ENCODE results near the gene KRTAP4-9. TPM values are rescaled to one million over a fixed set of nuclear protein-coding genes. Genes with fewer than 3 reads are reported as not detected.
"Not testable (repeated sequence)": the region's sequence is repeated elsewhere in the genome, so short reads cannot be mapped to it uniquely, and the experiment has no call there.

Gene KRTAP4-9
- polyA plus RNA-seq: not detected

DNA sequence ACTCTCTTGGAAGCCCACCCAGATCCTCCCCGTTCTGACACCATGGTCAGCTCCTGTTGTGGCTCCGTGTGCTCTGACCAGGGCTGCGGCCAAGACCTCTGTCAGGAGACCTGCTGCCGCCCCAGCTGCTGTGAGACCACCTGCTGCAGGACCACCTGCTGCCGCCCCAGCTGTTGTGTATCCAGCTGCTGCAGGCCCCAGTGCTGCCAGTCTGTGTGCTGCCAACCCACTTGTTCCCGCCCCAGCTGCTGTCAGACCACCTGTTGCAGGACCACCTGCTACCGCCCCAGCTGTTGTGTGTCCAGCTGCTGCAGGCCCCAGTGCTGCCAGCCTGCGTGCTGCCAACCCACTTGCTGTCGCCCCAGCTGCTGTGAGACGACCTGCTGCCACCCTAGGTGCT is at the start of gene KRTAP4-9:
Gene KRTAP4-9 (plus strand): TSS at position 43 of the 400 bp plus-strand sequence. CDS start 0 bp downstream, at position 43.
- not testable (repeated sequence) for H3K4me3 ChIP-seq (ENCODE audit: low read depth in 1 of 2, low read length in 2 of 2); H3K27ac ChIP-seq (ENCODE audit: low read depth in 2 of 2, low read length in 1 of 2); H3K4me1 ChIP-seq (ENCODE audit: control insufficient read depth in 2 of 2, insufficient read depth in 2 of 2, low read length in 1 of 2); H3K27me3 ChIP-seq (ENCODE audit: control insufficient read depth in 1 of 2, insufficient read depth in 2 of 2, low read length in 2 of 2); H3K9me3 ChIP-seq (ENCODE audit: control insufficient read depth in 2 of 2, insufficient read depth in 1 of 2, low read depth in 1 of 2, low read length in 1 of 2); H3K36me3 ChIP-seq (ENCODE audit: control insufficient read depth in 2 of 2, insufficient read depth in 2 of 2, low read length in 1 of 2)
- 76 to 78% methylated on average over 9 to 10 of the region's 10 CpGs for WGBS, 2 donors

GRCh38 chr17:41057547-41057946 is 47.6 kb upstream of the KRTAP4-9 start:
- no peaks in the 10 kb centered on the region for H3K9me3 ChIP-seq (ENCODE audit: control insufficient read depth in 2 of 2, insufficient read depth in 1 of 2, low read depth in 1 of 2, low read length in 1 of 2)
- H3K27me3 ChIP-seq (ENCODE audit: control insufficient read depth in 1 of 2, insufficient read depth in 2 of 2, low read length in 2 of 2): no peaks in the 10 kb centered on the region
- no peaks in the 10 kb centered on the region for H3K4me1 ChIP-seq (ENCODE audit: control insufficient read depth in 2 of 2, insufficient read depth in 2 of 2, low read length in 1 of 2)
- WGBS, 2 donors: 97% methylated on average over 1 of the region's 1 CpG
- no peak overlapping the region for H3K27ac ChIP-seq (ENCODE audit: low read depth in 2 of 2, low read length in 1 of 2)
- H3K36me3 ChIP-seq (ENCODE audit: control insufficient read depth in 2 of 2, insufficient read depth in 2 of 2, low read length in 1 of 2): no peaks in the 10 kb centered on the region
- no peak overlapping the region for H3K4me3 ChIP-seq (ENCODE audit: low read depth in 1 of 2, low read length in 2 of 2)

GRCh38 chr17:41058741-41059140 is 46.4 kb upstream of the KRTAP4-9 start:
- Histone ChIP-seq H3K4me1 (ENCODE audit: control insufficient read depth in 2 of 2, insufficient read depth in 2 of 2, low read length in 1 of 2) (no peaks in the 10 kb centered on the region), H3K27me3 (ENCODE audit: control insufficient read depth in 1 of 2, insufficient read depth in 2 of 2, low read length in 2 of 2) (no peaks in the 10 kb centered on the region), H3K36me3 (ENCODE audit: control insufficient read depth in 2 of 2, insufficient read depth in 2 of 2, low read length in 1 of 2) (no peaks in the 10 kb centered on the region), H3K27ac (ENCODE audit: low read depth in 2 of 2, low read length in 1 of 2) (no peak overlapping the region), H3K9me3 (ENCODE audit: control insufficient read depth in 2 of 2, insufficient read depth in 1 of 2, low read depth in 1 of 2, low read length in 1 of 2) (no peaks in the 10 kb centered on the region), H3K4me3 (ENCODE audit: low read depth in 1 of 2, low read length in 2 of 2) (no peak overlapping the region)
- 87 to 93% methylated on average over 5 of the region's 5 CpGs for WGBS, 2 donors

- not testable (repeated sequence) for H3K9me3 ChIP-seq (ENCODE audit: control insufficient read depth in 2 of 2, insufficient read depth in 1 of 2, low read depth in 1 of 2, low read length in 1 of 2); H3K4me1 ChIP-seq (ENCODE audit: control insufficient read depth in 2 of 2, insufficient read depth in 2 of 2, low read length in 1 of 2); H3K4me3 ChIP-seq (ENCODE audit: low read depth in 1 of 2, low read length in 2 of 2); H3K36me3 ChIP-seq (ENCODE audit: control insufficient read depth in 2 of 2, insufficient read depth in 2 of 2, low read length in 1 of 2); H3K27ac ChIP-seq (ENCODE audit: low read depth in 2 of 2, low read length in 1 of 2); H3K27me3 ChIP-seq (ENCODE audit: control insufficient read depth in 1 of 2, insufficient read depth in 2 of 2, low read length in 2 of 2)
- 47 to 50% methylated on average over 11 to 13 of the region's 31 CpGs for WGBS, 2 donors
These were observed 45.7 kb upstream of the KRTAP4-9 start for GRCh38 chr17:41059276-41060051.

- Histone ChIP-seq H3K27me3 (ENCODE audit: control insufficient read depth in 1 of 2, insufficient read depth in 2 of 2, low read length in 2 of 2) (no peaks in the 10 kb centered on the region), H3K9me3 (ENCODE audit: control insufficient read depth in 2 of 2, insufficient read depth in 1 of 2, low read depth in 1 of 2, low read length in 1 of 2) (no peaks in the 10 kb centered on the region), H3K4me1 (ENCODE audit: control insufficient read depth in 2 of 2, insufficient read depth in 2 of 2, low read length in 1 of 2) (no peaks in the 10 kb centered on the region), H3K36me3 (ENCODE audit: control insufficient read depth in 2 of 2, insufficient read depth in 2 of 2, low read length in 1 of 2) (no peaks in the 10 kb centered on the region), H3K4me3 (ENCODE audit: low read depth in 1 of 2, low read length in 2 of 2) (no peak within 1 kb of the TSS), H3K27ac (ENCODE audit: low read depth in 2 of 2, low read length in 1 of 2) (no peak within 1 kb of the TSS)
- 62 to 76% methylated on average over 6 of the region's 6 CpGs for WGBS, 2 donors
These were observed 45.1 kb upstream of the KRTAP4-9 start, which contains the start of gene KRTAP2-3 for GRCh38 chr17:41060052-41060604. Gene KRTAP2-3 (minus strand): TSS chr17:41060114. CDS start chr17:41060050, 64 bp downstream.

GRCh38 chr17:41061964-41062363 is 43.2 kb upstream of the KRTAP4-9 start:
- Histone ChIP-seq H3K4me3 (ENCODE audit: low read depth in 1 of 2, low read length in 2 of 2) (no peak overlapping the region), H3K36me3 (ENCODE audit: control insufficient read depth in 2 of 2, insufficient read depth in 2 of 2, low read length in 1 of 2) (no peaks in the 10 kb centered on the region), H3K27ac (ENCODE audit: low read depth in 2 of 2, low read length in 1 of 2) (no peak overlapping the region), H3K4me1 (ENCODE audit: control insufficient read depth in 2 of 2, insufficient read depth in 2 of 2, low read length in 1 of 2) (no peaks in the 10 kb centered on the region), H3K27me3 (ENCODE audit: control insufficient read depth in 1 of 2, insufficient read depth in 2 of 2, low read length in 2 of 2) (no peaks in the 10 kb centered on the region), H3K9me3 (ENCODE audit: control insufficient read depth in 2 of 2, insufficient read depth in 1 of 2, low read depth in 1 of 2, low read length in 1 of 2) (no peaks in the 10 kb centered on the region)
- 63 to 70% methylated on average over 1 of the region's 1 CpG for WGBS, 2 donors

DNA sequence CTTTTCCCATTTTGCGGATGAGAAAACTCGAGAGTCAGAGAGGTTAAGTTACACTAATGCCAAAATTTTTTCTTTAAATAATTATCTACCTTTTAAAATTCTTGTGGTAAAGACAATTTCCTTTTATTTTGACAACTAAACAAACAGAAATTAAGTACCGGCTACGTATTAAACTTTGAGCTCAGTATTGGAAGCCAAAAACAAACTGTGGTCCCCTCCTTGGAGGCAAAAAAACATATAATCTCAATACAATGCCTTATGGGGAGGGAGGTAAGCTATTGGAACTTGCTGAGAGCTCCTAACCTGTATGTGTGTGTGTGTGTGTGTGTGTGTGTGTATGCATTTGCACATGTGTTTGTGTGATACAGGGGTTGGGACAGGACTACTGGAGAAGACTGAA is 41.7 kb upstream of the KRTAP4-9 start:
- WGBS, 2 donors: 75 to 76% methylated on average over 4 of the region's 4 CpGs
- Histone ChIP-seq H3K4me3 (ENCODE audit: low read depth in 1 of 2, low read length in 2 of 2) (no peak overlapping the region), H3K27me3 (ENCODE audit: control insufficient read depth in 1 of 2, insufficient read depth in 2 of 2, low read length in 2 of 2) (no peaks in the 10 kb centered on the region), H3K27ac (ENCODE audit: low read depth in 2 of 2, low read length in 1 of 2) (no peak overlapping the region), H3K9me3 (ENCODE audit: control insufficient read depth in 2 of 2, insufficient read depth in 1 of 2, low read depth in 1 of 2, low read length in 1 of 2) (no peaks in the 10 kb centered on the region), H3K4me1 (ENCODE audit: control insufficient read depth in 2 of 2, insufficient read depth in 2 of 2, low read length in 1 of 2) (no peaks in the 10 kb centered on the region), H3K36me3 (ENCODE audit: control insufficient read depth in 2 of 2, insufficient read depth in 2 of 2, low read length in 1 of 2) (no peaks in the 10 kb centered on the region)

DNA sequence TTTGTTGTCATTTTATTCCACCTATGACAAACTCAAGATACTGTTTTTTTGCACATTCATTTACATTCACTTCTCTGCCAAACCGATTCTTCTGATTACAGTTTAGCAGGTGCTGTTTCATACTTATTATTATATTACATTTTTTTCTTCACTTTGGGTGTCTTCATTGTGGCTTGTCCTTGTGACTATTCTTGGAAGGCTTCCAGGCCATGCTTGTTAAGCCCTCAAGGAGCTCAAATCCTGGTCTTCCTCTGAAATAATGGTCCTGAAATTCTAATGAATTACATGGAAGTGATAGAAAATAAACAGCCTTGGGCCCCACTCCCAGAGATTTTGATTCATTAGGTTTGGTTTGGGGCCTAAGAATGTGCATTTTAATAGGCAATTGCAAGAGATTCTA is 40.9 kb upstream of the KRTAP4-9 start:
- H3K4me3 ChIP-seq (ENCODE audit: low read depth in 1 of 2, low read length in 2 of 2): no peak overlapping the region
- H3K27ac ChIP-seq (ENCODE audit: low read depth in 2 of 2, low read length in 1 of 2): no peak overlapping the region
- no peaks in the 10 kb centered on the region for H3K36me3 ChIP-seq (ENCODE audit: control insufficient read depth in 2 of 2, insufficient read depth in 2 of 2, low read length in 1 of 2)
- WGBS, 2 donors: 76 to 88% methylated on average over 1 of the region's 1 CpG
- no peaks in the 10 kb centered on the region for H3K9me3 ChIP-seq (ENCODE audit: control insufficient read depth in 2 of 2, insufficient read depth in 1 of 2, low read depth in 1 of 2, low read length in 1 of 2)
- no peaks in the 10 kb centered on the region for H3K4me1 ChIP-seq (ENCODE audit: control insufficient read depth in 2 of 2, insufficient read depth in 2 of 2, low read length in 1 of 2)
- no peaks in the 10 kb centered on the region for H3K27me3 ChIP-seq (ENCODE audit: control insufficient read depth in 1 of 2, insufficient read depth in 2 of 2, low read length in 2 of 2)

DNA sequence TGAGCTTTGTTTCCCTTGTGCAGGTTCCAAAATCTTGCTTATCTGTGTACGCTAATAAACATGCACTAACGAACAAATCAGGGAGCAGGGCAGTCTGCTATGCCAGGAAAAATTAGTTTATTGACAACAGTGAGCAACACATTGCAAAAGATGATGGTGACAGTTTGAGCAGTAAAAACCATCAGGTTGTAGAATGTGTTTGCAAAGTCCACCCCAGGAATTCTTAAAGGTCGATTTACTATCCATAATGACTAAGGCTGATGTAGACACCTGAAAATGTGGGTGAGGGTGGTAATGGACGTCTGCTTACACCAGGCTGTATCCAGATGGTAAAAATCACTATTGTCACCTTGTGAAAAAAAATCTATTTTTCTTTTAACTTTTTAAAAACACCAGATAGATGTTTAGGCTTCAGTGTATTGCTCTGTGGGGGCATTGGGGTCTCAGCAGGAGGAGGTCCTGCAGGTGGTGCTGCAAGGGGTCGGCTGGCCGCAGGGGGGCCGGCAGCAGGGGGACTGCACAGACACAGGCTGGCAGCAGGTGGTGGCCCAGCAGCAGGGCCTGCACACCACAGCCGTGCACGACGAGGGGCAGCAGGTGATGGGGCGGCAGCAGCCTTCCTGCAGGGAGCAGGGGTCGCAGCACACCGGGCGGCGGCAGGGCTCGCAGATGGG is 40.0 kb upstream of the KRTAP4-9 start:
- H3K36me3 ChIP-seq (ENCODE audit: control insufficient read depth in 2 of 2, insufficient read depth in 2 of 2, low read length in 1 of 2); H3K4me3 ChIP-seq (ENCODE audit: low read depth in 1 of 2, low read length in 2 of 2): not testable (repeated sequence)

More for the DNA sequence above, 40.0 kb upstream of the KRTAP4-9 start:
- not testable (repeated sequence) for H3K27me3 ChIP-seq (ENCODE audit: control insufficient read depth in 1 of 2, insufficient read depth in 2 of 2, low read length in 2 of 2); H3K4me1 ChIP-seq (ENCODE audit: control insufficient read depth in 2 of 2, insufficient read depth in 2 of 2, low read length in 1 of 2); H3K27ac ChIP-seq (ENCODE audit: low read depth in 2 of 2, low read length in 1 of 2); H3K9me3 ChIP-seq (ENCODE audit: control insufficient read depth in 2 of 2, insufficient read depth in 1 of 2, low read depth in 1 of 2, low read length in 1 of 2)
- 70% methylated on average over 6 to 7 of the region's 16 CpGs for WGBS, 2 donors

Measured in esophagus (tissue), 2 donors.